Breast epithelium (tissue), 4 donors: ENCODE data around the gene CDH8. TPM values are rescaled to one million over a fixed set of nuclear protein-coding genes. Genes with fewer than 3 reads are reported as not detected.

Experiments
- DNase-seq, 2 donors: peaks; one replicate each; pipeline ENCODE4 v3.0.0-alpha.2; 2019; ENCODE audit warnings: low spot score in 2 of 2
- H3K27ac ChIP-seq, 2 donors: fragments of 200-600 bp; sonication (generic) in 1 of 2; one replicate each; pipeline ENCODE4 v1.5.1; 2016 to 2019; ENCODE audit warnings: mild to moderate bottlenecking in 1 of 2
- H3K27me3 ChIP-seq, 2 donors: fragments of 200-600 bp; sonication (generic) in 1 of 2; one replicate each; pipeline versions ENCODE4 v1.5.1 to v1.6.0; 2017 to 2019; ENCODE audit warnings: control low read depth in 1 of 2, mild to moderate bottlenecking in 1 of 2
- H3K36me3 ChIP-seq: fragments of 200-600 bp; one replicate; pipeline ENCODE4 v1.5.1; 2019
- H3K4me1 ChIP-seq, 2 donors: fragments of 200-600 bp; sonication (generic); one replicate each; pipeline ENCODE4 v1.5.1; 2016 to 2019; ENCODE audit warnings: control low read depth in 1 of 2
- H3K4me3 ChIP-seq, 3 donors: fragments of 200-600 bp; sonication (generic); 1 replicate in 2 of 3; 2 replicates in 1 of 3; pipeline ENCODE4 v1.5.1; 2016 to 2019; ENCODE audit warnings: mild to moderate bottlenecking in 3 of 3, moderate library complexity in 2 of 3
- H3K9me3 ChIP-seq, 2 donors: fragments of 200-600 bp; sonication (generic) in 1 of 2; one replicate each; pipeline ENCODE4 v1.5.1; 2016 to 2019; ENCODE audit warnings: control low read depth in 1 of 2
- POLR2A ChIP-seq: fragments of 450-650 bp; IDR thresholded peaks from one replicate; pipeline ENCODE4 v1.6.1; 2016; ENCODE audit warnings: antibody characterized with exemption, mild to moderate bottlenecking, moderate library complexity
- POLR2AphosphoS5 ChIP-seq, 3 donors: sonication (generic); formaldehyde crosslinking; IDR thresholded peaks; one replicate each; pipeline ENCODE4 v1.6.1; 2017; ENCODE audit warnings: antibody characterized with exemption in 3 of 3
- intact Hi-C: fragments of 100-400 bp; cut with DNase I; formaldehyde crosslinking; loops from one replicate; pipeline ENCODE4 v1.15.1; 2023; ENCODE audit warnings: low total_unique reads
- total RNA-seq, 3 donors: library from RNA; depleted of rRNA; stranded (reverse); fragments of >200 nt; gene quantifications; one replicate each; pipeline ENCODE4 v1.1.0, GENCODE V29; 2016
- TF ChIP-seq, protein P1 (sequence below), 3 donors: fragments of 450-650 bp; IDR thresholded peaks; one replicate each; pipeline ENCODE4 v1.5.1; 2016 to 2017; ENCODE audit warnings: antibody characterized with exemption in 3 of 3, mild to moderate bottlenecking in 3 of 3, moderate library complexity in 3 of 3

The CDH8 gene
- total RNA-seq, 3 donors from 2014 or later: under 0.01 to 0.15 TPM; not detected in 1

DNA sequence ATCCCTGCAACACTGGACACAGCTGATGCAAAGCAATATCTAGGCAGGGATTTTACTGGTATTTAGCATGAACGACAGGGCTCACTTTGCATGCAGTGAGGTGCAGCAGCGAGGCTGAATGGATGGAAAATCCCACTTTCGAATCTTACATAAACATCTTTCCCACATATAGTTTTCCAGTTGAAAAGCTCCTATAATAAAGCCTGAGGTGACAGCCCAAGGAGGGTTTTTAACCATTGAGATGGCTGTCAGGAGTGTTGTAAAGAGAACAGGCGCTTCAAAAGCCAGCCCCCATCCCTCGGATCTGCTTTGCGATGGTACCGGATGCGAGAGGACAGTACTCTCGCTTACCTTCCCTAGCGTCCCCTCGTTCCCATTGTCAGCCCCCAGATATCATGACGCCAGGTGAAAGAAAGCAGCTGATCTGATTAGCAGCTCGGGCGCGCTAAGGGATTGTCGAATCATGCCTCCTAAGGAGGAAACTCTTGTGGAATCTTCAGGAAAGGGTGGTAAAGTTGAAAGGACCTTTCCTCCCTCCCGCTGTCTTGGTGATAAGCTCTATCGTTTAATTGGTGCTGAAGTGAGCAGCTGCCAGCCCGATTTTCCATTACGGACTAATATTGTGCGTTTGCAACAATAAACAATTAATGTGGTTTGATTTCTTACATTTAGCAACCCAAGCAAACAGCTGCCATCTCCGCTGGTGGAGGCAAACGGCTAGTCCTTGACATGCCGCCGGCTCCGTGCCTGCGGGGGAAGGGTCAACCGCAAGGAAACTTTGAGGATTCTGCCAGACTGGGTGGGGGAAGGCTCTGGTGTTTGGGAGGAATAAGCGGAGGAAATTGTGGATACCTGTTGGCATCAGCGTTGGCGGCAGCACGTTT lies 1.8 kb downstream of the CDH8 start:
- H3K9me3 ChIP-seq: no peaks in the 10 kb centered on the region
- H3K27ac ChIP-seq: no peak overlapping the region
- no peak for DNase-seq
- no peaks in the 10 kb centered on the region for H3K36me3 ChIP-seq
- intact Hi-C loops: no loop called here
- peak overlapping the region in 2 of 3 donors; percentile 30 to 50 for H3K4me3 ChIP-seq
- H3K27me3 ChIP-seq: peaks cover 0 to 48% of the 10 kb centered on the region in 2 donors
- TF ChIP-seq, protein P1, sequence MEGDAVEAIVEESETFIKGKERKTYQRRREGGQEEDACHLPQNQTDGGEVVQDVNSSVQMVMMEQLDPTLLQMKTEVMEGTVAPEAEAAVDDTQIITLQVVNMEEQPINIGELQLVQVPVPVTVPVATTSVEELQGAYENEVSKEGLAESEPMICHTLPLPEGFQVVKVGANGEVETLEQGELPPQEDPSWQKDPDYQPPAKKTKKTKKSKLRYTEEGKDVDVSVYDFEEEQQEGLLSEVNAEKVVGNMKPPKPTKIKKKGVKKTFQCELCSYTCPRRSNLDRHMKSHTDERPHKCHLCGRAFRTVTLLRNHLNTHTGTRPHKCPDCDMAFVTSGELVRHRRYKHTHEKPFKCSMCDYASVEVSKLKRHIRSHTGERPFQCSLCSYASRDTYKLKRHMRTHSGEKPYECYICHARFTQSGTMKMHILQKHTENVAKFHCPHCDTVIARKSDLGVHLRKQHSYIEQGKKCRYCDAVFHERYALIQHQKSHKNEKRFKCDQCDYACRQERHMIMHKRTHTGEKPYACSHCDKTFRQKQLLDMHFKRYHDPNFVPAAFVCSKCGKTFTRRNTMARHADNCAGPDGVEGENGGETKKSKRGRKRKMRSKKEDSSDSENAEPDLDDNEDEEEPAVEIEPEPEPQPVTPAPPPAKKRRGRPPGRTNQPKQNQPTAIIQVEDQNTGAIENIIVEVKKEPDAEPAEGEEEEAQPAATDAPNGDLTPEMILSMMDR (IDR thresholded peaks at IDR 0.05): no peak
- TF ChIP-seq POLR2A (no peak), POLR2AphosphoS5 (IDR thresholded peaks at IDR 0.05) (no peak)
- H3K4me1 ChIP-seq: no peaks in the 10 kb centered on the region

DNA sequence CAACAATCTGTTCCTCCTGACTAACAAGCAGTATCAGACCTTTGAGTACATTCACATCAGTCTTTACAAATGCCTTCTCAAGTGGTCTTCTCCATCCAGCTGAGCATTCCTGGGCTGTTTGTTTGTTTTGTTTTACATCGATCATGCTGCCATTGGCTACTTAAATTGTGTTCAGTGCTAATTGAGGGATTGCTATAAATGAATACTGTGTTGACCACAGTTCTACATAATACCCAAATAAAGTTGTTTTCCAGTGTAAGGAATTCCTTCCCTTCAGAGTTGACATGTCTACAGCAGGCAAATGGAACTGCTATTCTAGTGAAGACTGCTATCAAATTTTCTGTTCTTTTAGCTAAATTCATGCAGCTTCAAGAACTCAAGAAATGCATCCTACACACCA lies 3.2 kb downstream of the CDH8 start:
- intact Hi-C loops: no loop called here
- DNase-seq: no peak
- Histone ChIP-seq H3K9me3 (no peaks in the 10 kb centered on the region), H3K27me3 (peaks cover 0 to 39% of the 10 kb centered on the region in 2 donors), H3K4me1 (no peaks in the 10 kb centered on the region), H3K27ac (no peak overlapping the region), H3K36me3 (no peaks in the 10 kb centered on the region), H3K4me3 (no peak overlapping the region)
- TF ChIP-seq, protein P1 (IDR thresholded peaks at IDR 0.05): no peak
- no peak for TF ChIP-seq POLR2AphosphoS5 (IDR thresholded peaks at IDR 0.05)

DNA sequence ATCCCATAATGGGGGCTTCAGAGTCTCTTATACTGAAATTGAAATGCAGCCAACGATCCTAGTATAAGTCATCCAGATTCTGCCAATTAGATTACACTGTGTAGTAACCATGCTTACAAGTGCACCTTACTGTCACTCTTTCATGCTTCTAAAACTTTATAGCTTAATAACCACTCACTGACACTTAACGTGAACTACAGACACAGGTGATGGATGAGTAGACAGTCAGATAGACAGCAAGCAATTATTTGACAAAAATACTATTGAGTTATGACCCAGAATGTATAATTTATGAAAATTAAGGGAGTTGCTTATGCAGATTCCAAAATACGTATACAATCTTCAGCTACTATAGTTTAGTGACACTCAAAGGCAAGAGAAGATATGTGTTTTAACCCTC lies 6.3 kb downstream of the CDH8 start:
- intact Hi-C loops: no loop called here
- TF ChIP-seq, protein P1 (IDR thresholded peaks at IDR 0.05): no peak
- TF ChIP-seq POLR2A (no peak), POLR2AphosphoS5 (IDR thresholded peaks at IDR 0.05) (no peak)

DNA sequence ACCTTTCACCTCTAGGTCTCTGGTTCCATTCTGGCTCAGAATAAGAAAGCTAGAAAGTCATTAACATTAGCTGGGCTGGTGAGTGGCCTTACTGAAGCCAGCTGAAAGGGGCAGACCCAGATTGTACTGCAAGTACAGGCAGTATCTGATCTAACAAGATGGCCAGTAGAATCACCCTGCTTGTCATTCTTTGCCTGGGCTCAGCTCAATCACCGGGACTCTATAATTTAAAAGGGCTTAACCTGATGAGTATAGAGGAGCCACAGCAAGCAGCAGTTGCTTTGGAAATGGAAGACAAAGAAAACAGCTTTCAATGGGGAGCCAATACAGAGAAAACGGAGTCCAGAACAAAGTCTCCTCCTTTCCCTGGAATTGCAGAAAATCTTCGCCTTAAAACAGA lies 13.6 kb downstream of the CDH8 start:
- DNase-seq: no peak
- Histone ChIP-seq H3K4me1 (no peaks in the 10 kb centered on the region), H3K27me3 (no peaks in the 10 kb centered on the region), H3K36me3 (no peaks in the 10 kb centered on the region), H3K9me3 (no peaks in the 10 kb centered on the region), H3K4me3 (no peak overlapping the region), H3K27ac (no peak overlapping the region)
- TF ChIP-seq, protein P1 (IDR thresholded peaks at IDR 0.05): no peak
- TF ChIP-seq POLR2A: no peak
- intact Hi-C loops: no loop called here

More for the DNA sequence above, 6.3 kb downstream of the CDH8 start:
- H3K36me3 ChIP-seq: no peaks in the 10 kb centered on the region
- no peak overlapping the region for H3K4me3 ChIP-seq
- peaks cover 0 to 9% of the 10 kb centered on the region in 2 donors for H3K27me3 ChIP-seq
- H3K27ac ChIP-seq: no peak overlapping the region
- no peak for DNase-seq
- no peaks in the 10 kb centered on the region for H3K4me1 ChIP-seq
- H3K9me3 ChIP-seq: no peaks in the 10 kb centered on the region

DNA sequence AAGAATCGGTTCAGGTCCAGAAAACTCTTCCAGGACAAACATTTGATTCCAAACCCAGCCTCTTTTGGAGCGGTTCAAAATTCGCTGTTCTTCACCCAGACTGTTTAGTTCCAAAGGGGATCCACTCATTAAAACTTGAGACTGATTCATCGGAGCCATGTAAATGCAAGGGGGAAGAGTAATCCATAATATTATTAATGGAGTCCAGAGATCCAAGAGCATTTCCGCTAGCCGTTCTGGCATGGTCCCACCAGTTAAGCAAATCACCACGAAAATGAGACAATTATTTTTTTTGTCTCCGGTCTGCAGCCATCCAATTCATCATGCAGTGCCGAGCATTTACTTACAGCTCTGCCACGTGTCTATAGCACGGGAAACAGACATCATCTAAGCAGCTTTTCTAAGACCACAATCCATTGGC lies 15.1 kb downstream of the CDH8 start:
- no peaks in the 10 kb centered on the region for H3K27me3 ChIP-seq
- H3K36me3 ChIP-seq: no peaks in the 10 kb centered on the region
- no peak for TF ChIP-seq POLR2A
- no peak for TF ChIP-seq POLR2AphosphoS5 (IDR thresholded peaks at IDR 0.05)
- TF ChIP-seq, protein P1 (IDR thresholded peaks at IDR 0.05): no peak
- no peak overlapping the region for H3K27ac ChIP-seq
- no peaks in the 10 kb centered on the region for H3K9me3 ChIP-seq
- H3K4me3 ChIP-seq: no peak overlapping the region
- intact Hi-C loops: no loop called here
- H3K4me1 ChIP-seq: no peaks in the 10 kb centered on the region
- no peak for DNase-seq
